Suprapubic skin (tissue), 3 donors: Measurements from ENCODE around the gene GPBP1.

Experiments used
- POLR2A ChIP-seq, 2 donors: fragments of 450-650 bp; IDR thresholded peaks; one replicate each; pipeline ENCODE4 v1.6.1; 2017; ENCODE audit warnings: antibody characterized with exemption in 2 of 2, mild to moderate bottlenecking in 2 of 2, moderate library complexity in 2 of 2
- TF ChIP-seq, protein P1 (sequence below), 2 donors: fragments of 200-600 bp in 1 of 2; fragments of 450-650 bp in 1 of 2; sonication (generic) in 1 of 2; IDR thresholded peaks; one replicate each; pipeline ENCODE4 v1.5.1; 2016 to 2019; ENCODE audit warnings: antibody characterized with exemption in 2 of 2, mild to moderate bottlenecking in 1 of 2, moderate library complexity in 1 of 2

DNA sequence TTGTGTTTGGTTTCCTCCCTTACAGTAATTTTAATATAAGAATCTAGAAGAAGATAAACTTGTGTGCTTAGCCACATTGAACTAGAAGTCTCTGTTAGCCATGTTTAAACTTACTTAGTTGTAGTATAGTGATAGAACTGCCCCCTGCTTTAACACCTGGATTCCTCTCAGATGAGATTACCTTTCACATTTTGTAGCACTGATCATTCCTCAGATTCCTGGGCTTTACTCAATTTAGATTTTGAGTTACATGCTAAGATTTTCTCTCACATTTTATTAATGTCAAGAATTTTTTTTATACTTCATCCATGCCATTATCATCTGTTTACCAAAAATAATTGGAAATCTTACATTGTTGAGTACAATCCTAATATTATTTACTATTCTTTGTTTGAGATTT lies 70.5 kb downstream of the GPBP1 start:
- no peak for TF ChIP-seq POLR2A (IDR thresholded peaks at IDR 0.05)
- TF ChIP-seq, protein P1, sequence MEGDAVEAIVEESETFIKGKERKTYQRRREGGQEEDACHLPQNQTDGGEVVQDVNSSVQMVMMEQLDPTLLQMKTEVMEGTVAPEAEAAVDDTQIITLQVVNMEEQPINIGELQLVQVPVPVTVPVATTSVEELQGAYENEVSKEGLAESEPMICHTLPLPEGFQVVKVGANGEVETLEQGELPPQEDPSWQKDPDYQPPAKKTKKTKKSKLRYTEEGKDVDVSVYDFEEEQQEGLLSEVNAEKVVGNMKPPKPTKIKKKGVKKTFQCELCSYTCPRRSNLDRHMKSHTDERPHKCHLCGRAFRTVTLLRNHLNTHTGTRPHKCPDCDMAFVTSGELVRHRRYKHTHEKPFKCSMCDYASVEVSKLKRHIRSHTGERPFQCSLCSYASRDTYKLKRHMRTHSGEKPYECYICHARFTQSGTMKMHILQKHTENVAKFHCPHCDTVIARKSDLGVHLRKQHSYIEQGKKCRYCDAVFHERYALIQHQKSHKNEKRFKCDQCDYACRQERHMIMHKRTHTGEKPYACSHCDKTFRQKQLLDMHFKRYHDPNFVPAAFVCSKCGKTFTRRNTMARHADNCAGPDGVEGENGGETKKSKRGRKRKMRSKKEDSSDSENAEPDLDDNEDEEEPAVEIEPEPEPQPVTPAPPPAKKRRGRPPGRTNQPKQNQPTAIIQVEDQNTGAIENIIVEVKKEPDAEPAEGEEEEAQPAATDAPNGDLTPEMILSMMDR (IDR thresholded peaks at IDR 0.05) = no peak
